Adrenal gland (tissue), 12 donors: ENCODE results near the gene THADA. TPM values are rescaled to one million over a fixed set of nuclear protein-coding genes. Genes with fewer than 3 reads are reported as not detected.

Experiments used
- DNase-seq, 7 donors: peaks; one replicate each; pipeline ENCODE4 v3.0.0-alpha.2; 2019 to 2020
- H3K27ac ChIP-seq, 5 donors: fragments of 200-600 bp; sonication (generic) in 4 of 5; 1 replicate in 3 of 5; 2 replicates in 2 of 5; pipeline versions ENCODE4 v1.5.1 to v1.8.0; 2016 to 2020; ENCODE audit warnings: mild to moderate bottlenecking in 1 of 5
- H3K27me3 ChIP-seq: fragments of 200-600 bp; 2 replicates; pipeline ENCODE4 v1.8.0; 2021
- H3K36me3 ChIP-seq, 2 donors: fragments of 200-600 bp; replicated peaks in 1 of 2; 1 replicate in 1 of 2; 2 replicates in 1 of 2; pipeline versions ENCODE4 v1.5.1 to v1.8.0; 2018 to 2022
- H3K4me1 ChIP-seq, 2 donors: fragments of 200-600 bp; replicated peaks in 1 of 2; 1 replicate in 1 of 2; 2 replicates in 1 of 2; pipeline versions ENCODE4 v1.5.1 to v1.8.0; 2018 to 2021
- H3K4me3 ChIP-seq, 4 donors: fragments of 200-600 bp; sonication (generic) in 3 of 4; one replicate each; pipeline ENCODE4 v1.5.1; 2016 to 2018
- H3K9me3 ChIP-seq, 3 donors: fragments of 200-600 bp; sonication (generic) in 1 of 3; replicated peaks in 1 of 3; 1 replicate in 2 of 3; 2 replicates in 1 of 3; pipeline versions ENCODE4 v1.5.1 to v1.8.0; 2016 to 2021
- CTCF ChIP-seq, 6 experiments: fragments of 450-650 bp in 4 of 6; fragments of 200-600 bp in 2 of 6; sonication (generic) in 1 of 6; IDR thresholded peaks; 1 replicate in 5 of 6; 2 replicates in 1 of 6; pipeline versions ENCODE4 v1.5.1 to v1.8.0; 2016 to 2021; ENCODE audit warnings: antibody characterized with exemption in 6 of 6, mild to moderate bottlenecking in 2 of 6, moderate library complexity in 1 of 6
- POLR2A ChIP-seq, 2 donors: fragments of 450-650 bp; IDR thresholded peaks; one replicate each; pipeline ENCODE4 v1.6.1; 2017; ENCODE audit warnings: antibody characterized with exemption in 2 of 2, mild to moderate bottlenecking in 2 of 2, moderate library complexity in 1 of 2
- WGBS, 4 donors: extraction: QIAGEN DNeasy Blood & Tissue Kit in 2 of 4; methylation state at CpG; one replicate each; pipeline versions ENCODE4 v1.1.5 to v1.1.7; 2013 to 2017; 5-methylcytosine and 5-hydroxymethylcytosine counted together
- intact Hi-C, 2 donors: fragments of 100-400 bp; cut with DNase I; formaldehyde crosslinking; loops; one replicate each; pipeline versions ENCODE4 v1.14.1 to v1.15.0; 2022 to 2023
- polyA plus RNA-seq, 3 donors: library from polyadenylated mRNA; stranded (reverse); fragments of 200-250 nt in 2 of 3; fragments of 350-450 nt in 1 of 3; fragmentation: Illumina TruSeq in 1 of 3; extraction: RNeasy Lipid Tissue Mini Kit (QIAGEN cat#74804) in 1 of 3; gene quantifications; one replicate each; pipeline ENCODE4 v1.2.3, GENCODE V29; 2013 to 2014
- total RNA-seq, 9 donors: library from RNA; depleted of rRNA in 4 of 9; stranded (reverse); fragments of >200 nt in 4 of 9; fragments of 120-200 nt in 1 of 9; fragmentation: NEBNext Ultra II Directional in 1 of 9; extraction: Animal tissue kit (Norgen Biotek cat#: 25700) in 1 of 9; gene quantifications; one replicate each; pipeline versions ENCODE4 v1.1.0 to v1.2.4, GENCODE V29; 2013 to 2023
- donor health status: healthy with polysubstance abuse.
- donor health status: Bipolar disorder and iron deficiency.
- donor health status: DM: yes; HTN: yes; CAD: no.
- donor health status: DM: no; HTN: no; CAD: no.
- donor health status: DM: no; HTN: no; CAD: no.
- donor health status: DM: yes; HTN: yes; CAD: no.

Gene THADA
- total and polyA plus RNA-seq, 12 donors = 14.1 to 38.4 (median 25.4) TPM

- Histone ChIP-seq H3K9me3 (peaks cover 0 to 9% (median 0%) of the 10 kb centered on the region in 3 donors), H3K27me3 (no peaks in the 10 kb centered on the region), H3K36me3 (no peaks in the 10 kb centered on the region), H3K4me1 (peaks cover 21 to 44% of the 10 kb centered on the region in 2 donors), H3K27ac (no peak overlapping the region), H3K4me3 (no peak overlapping the region)
- 79 to 85% (median 81%) methylated on average over 6 of the region's 6 CpGs for WGBS, 4 donors
- DNase-seq = no peak
- TF ChIP-seq CTCF (IDR thresholded peaks at IDR 0.05) (no peak), POLR2A (IDR thresholded peaks at IDR 0.05) (no peak)
- intact Hi-C loops = no loop called here
Observed at GRCh38 chr2:43453179-43454170, 142.4 kb downstream of the THADA start.

GRCh38 chr2:43452318-43452731 lies 143.5 kb downstream of the THADA start:
- DNase-seq = peak in 1 of 7 donors; percentile 29
- peaks cover 0 to 9% (median 0%) of the 10 kb centered on the region in 3 donors for H3K9me3 ChIP-seq
- 44 to 79% (median 64%) methylated on average over 1 of the region's 1 CpG for WGBS, 4 donors
- intact Hi-C loops = no loop called here
- H3K27me3 ChIP-seq = no peaks in the 10 kb centered on the region
- no peak overlapping the region for H3K4me3 ChIP-seq
- no peak for TF ChIP-seq CTCF (IDR thresholded peaks at IDR 0.05)
- TF ChIP-seq POLR2A (IDR thresholded peaks at IDR 0.05) = no peak
- H3K36me3 ChIP-seq = no peaks in the 10 kb centered on the region
- no peak overlapping the region for H3K27ac ChIP-seq
- H3K4me1 ChIP-seq = peaks cover 9 to 33% of the 10 kb centered on the region in 2 donors

GRCh38 chr2:43450617-43451016 lies 145.2 kb downstream of the THADA start:
- H3K4me1 ChIP-seq = peaks cover 0 to 17% of the 10 kb centered on the region in 2 donors

More at GRCh38 chr2:43450617-43451016, 145.2 kb downstream of the THADA start:
- Histone ChIP-seq H3K9me3 (peaks cover 0 to 9% (median 0%) of the 10 kb centered on the region in 3 donors), H3K27ac (no peak overlapping the region), H3K4me3 (no peak overlapping the region), H3K27me3 (no peaks in the 10 kb centered on the region), H3K36me3 (no peaks in the 10 kb centered on the region)
- 78 to 91% (median 88%) methylated on average over 1 of the region's 1 CpG for WGBS, 4 donors
- TF ChIP-seq CTCF (IDR thresholded peaks at IDR 0.05) (no peak), POLR2A (IDR thresholded peaks at IDR 0.05) (no peak)
- intact Hi-C loops = no loop called here
- DNase-seq = no peak
